K562 (cell line): ENCODE results near the gene KLHL29. TPM values are rescaled to one million over a fixed set of nuclear protein-coding genes. Genes with fewer than 3 reads are reported as not detected.

ENCODE experiments used
- ATF3 ChIP-seq, 2 experiments: fragments of 450-650 bp in 1 of 2; sonication (generic) in 1 of 2; formaldehyde crosslinking in 1 of 2; IDR thresholded peaks in 1 of 2; conservative IDR thresholded peaks in 1 of 2; 2 replicates each; pipeline versions ENCODE4 v1.6.1 to v1.8.1; 2016 to 2023; ENCODE audit warnings: mild to moderate bottlenecking in 2 of 2, moderate library complexity in 2 of 2, inconsistent platforms in 1 of 2, missing genetic modification reagents in 1 of 2
- CHD4 ChIP-seq: fragments of 200-600 bp; sonication (generic); IDR thresholded peaks from 3 replicates; pipeline ENCODE4 v1.6.1; 2012; ENCODE audit warnings: low read depth, mild to moderate bottlenecking, mixed read lengths, low read length, inconsistent platforms; ENCODE audit not compliant: insufficient read depth, insufficient replicate concordance, poor library complexity, severe bottlenecking
- CTBP1 ChIP-seq: fragments of 450-650 bp; IDR thresholded peaks from 2 replicates; pipeline ENCODE4 v1.6.1; 2016; ENCODE audit warnings: borderline replicate concordance
- CUX1 ChIP-seq: fragments of 200-800 bp; sonication (Bioruptor generic); IDR thresholded peaks from 2 replicates; pipeline ENCODE4 v1.6.1; 2016; ENCODE audit warnings: missing genetic modification characterization, missing compliant biosample characterization
- FOXP1 ChIP-seq: sonication (generic); formaldehyde crosslinking; IDR thresholded peaks from 2 replicates; pipeline ENCODE4 v1.8.0; 2022; ENCODE audit warnings: mild to moderate bottlenecking, missing genetic modification reagents
- HSF4 ChIP-seq: fragments of 250-450 bp; sonication (Bioruptor Pico); IDR thresholded peaks from 2 replicates; pipeline ENCODE4 v2.1.2; 2022; ENCODE audit warnings: mild to moderate bottlenecking, moderate library complexity, borderline replicate concordance
- JUND ChIP-seq, 2 experiments: IDR thresholded peaks; 2 replicates in 1 of 2; 3 replicates in 1 of 2; pipeline ENCODE4 v1.6.1; 2011; ENCODE audit warnings: borderline replicate concordance in 2 of 2, low read depth in 2 of 2, low read length in 2 of 2, improper control_type of control experiment in 1 of 2, missing biosample characterization in 1 of 2, missing genetic modification characterization in 1 of 2, missing genetic modification reagents in 1 of 2
- NR2C2 ChIP-seq, 2 experiments: fragments of 200-800 bp in 1 of 2; sonication (Bioruptor generic) in 1 of 2; sonication (generic) in 1 of 2; formaldehyde crosslinking in 1 of 2; IDR thresholded peaks; 2 replicates each; pipeline versions ENCODE4 v1.6.1 to v1.8.0; 2016 to 2022; ENCODE audit warnings: mild to moderate bottlenecking in 1 of 2, missing compliant biosample characterization in 1 of 2, missing genetic modification characterization in 1 of 2, missing genetic modification reagents in 1 of 2
- NRF1 ChIP-seq, 2 experiments: fragments of 450-650 bp; IDR thresholded peaks in 1 of 2; conservative IDR thresholded peaks in 1 of 2; 2 replicates each; pipeline ENCODE4 v1.6.1; 2014; ENCODE audit warnings: mild to moderate bottlenecking in 2 of 2
- polyA plus RNA-seq, 8 experiments: library from polyadenylated mRNA; depleted of rRNA in 4 of 8; stranded (reverse) in 5 of 8; unstranded in 3 of 8; fragments of >200 nt; fragmentation: Nextera tagmentation in 2 of 8; fragmentation: Illumina TruSeq in 1 of 8; extraction: Ambion mirVana in 2 of 8; extraction: Trizol in 1 of 8; gene quantifications; 2 replicates each; pipeline versions ENCODE4 v1.2.1 to v1.2.3, GENCODE V29; 2011 to 2014; ENCODE audit warnings: inconsistent platforms in 1 of 8, missing spikeins in 1 of 8
- total RNA-seq, 7 experiments: library from RNA; depleted of rRNA in 6 of 7; stranded (reverse); fragments of >200 nt in 6 of 7; fragmentation: Illumina TruSeq in 2 of 7; extraction: Trizol in 2 of 7; gene quantifications; 2 replicates each; pipeline versions ENCODE4 v1.2.1 to v1.2.3, GENCODE V29; 2011 to 2021; ENCODE audit warnings: low replicate concordance in 1 of 7
- TF ChIP-seq, protein P1 (sequence below): fragments of 250-450 bp; sonication (Bioruptor Pico); IDR thresholded peaks from 2 replicates; pipeline ENCODE4 v1.4.0; 2020; ENCODE audit warnings: mild to moderate bottlenecking

KLHL29 gene
- total and polyA plus RNA-seq, 9 of the 15 experiments (the other 6 are each of a cell fraction or from before 2014, with no cell fraction given): 0.03 to 0.31 (median 0.08) TPM; not detected in 1

DNA sequence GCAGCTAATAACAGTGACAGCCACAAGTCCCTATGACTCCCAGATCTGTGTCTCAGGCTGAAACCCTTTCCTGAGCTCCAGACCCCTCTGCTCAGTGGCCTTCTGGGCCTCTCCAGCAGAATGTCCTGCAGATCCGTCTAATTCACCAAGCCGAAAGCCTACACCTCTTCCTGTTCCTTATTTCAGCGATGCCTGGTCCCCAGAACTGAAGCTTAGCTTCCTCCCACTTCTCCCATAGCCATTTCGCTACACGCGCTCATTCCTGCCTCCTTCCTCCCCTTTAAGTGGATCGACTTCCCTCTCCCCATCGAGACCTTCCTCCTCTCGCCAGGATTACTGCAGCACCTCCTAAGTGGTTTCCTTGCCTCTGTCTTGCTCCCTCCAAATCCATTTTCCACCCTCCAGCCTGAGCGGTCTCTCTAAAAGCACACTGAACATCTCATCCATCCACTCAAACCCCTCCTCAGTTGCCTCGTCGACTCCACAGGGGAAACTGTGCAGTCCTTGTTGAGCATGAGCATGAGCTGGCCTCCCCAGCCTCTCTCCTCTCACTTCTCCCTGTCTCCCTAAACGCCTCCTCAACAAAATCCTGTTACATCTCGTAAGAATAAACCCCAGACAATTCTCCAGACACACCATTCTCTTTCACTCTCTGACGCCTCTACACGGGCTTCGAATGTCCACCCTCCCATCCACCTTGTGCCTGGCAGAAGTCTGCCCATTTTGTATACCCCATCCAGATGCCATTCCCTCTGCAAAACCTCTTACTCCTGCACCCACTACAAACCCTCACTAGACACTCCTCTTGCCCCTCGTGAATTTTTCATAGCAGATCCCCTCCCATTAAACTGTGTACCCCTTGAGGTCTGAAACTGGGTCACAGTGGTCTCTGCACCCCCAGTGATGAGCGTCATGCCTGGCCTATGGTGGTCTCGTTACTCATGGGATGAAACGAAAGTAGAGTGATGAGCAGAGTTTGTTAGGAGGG lies 309.4 kb downstream of the KLHL29 start (continued):
- no peak for TF ChIP-seq CUX1
- TF ChIP-seq, protein P1, sequence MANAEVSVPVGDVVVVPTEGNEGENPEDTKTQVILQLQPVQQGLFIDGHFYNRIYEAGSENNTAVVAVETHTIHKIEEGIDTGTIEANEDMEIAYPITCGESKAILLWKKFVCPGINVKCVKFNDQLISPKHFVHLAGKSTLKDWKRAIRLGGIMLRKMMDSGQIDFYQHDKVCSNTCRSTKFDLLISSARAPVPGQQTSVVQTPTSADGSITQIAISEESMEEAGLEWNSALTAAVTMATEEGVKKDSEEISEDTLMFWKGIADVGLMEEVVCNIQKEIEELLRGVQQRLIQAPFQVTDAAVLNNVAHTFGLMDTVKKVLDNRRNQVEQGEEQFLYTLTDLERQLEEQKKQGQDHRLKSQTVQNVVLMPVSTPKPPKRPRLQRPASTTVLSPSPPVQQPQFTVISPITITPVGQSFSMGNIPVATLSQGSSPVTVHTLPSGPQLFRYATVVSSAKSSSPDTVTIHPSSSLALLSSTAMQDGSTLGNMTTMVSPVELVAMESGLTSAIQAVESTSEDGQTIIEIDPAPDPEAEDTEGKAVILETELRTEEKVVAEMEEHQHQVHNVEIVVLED (CRISPR knock-in tag): no peak
- no peak for TF ChIP-seq FOXP1 (CRISPR knock-in tag)
- TF ChIP-seq JUND (IDR thresholded peaks at IDR 0.05; ENCODE audit: borderline replicate concordance, low read depth, low read length): no peak
- no peak for TF ChIP-seq JUND (tag; IDR thresholded peaks at IDR 0.05; ENCODE audit: borderline replicate concordance, low read depth, low read length)
- no peak for TF ChIP-seq CHD4
- no peak for TF ChIP-seq NRF1 (conservative IDR thresholded peaks at IDR 0.05 in 1 of 2, IDR thresholded peaks at IDR 0.05 in 1 of 2)
- no peak for TF ChIP-seq NR2C2 (CRISPR knock-in tag; IDR thresholded peaks at IDR 0.05)
- TF ChIP-seq NR2C2 (tag; IDR thresholded peaks at IDR 0.05): no peak
- no peak for TF ChIP-seq ATF3 (IDR thresholded peaks at IDR 0.05)
- TF ChIP-seq ATF3 (CRISPR knock-in tag; conservative IDR thresholded peaks at IDR 0.05): no peak
- TF ChIP-seq CTBP1: no peak
- TF ChIP-seq HSF4 (CRISPR knock-in tag): no peak
- TF ChIP-seq, all 486 proteins: peak for 0
